PC-9 (cell line): ENCODE measurements around the gene GAL3ST2. TPM values are rescaled to one million over a fixed set of nuclear protein-coding genes. Genes with fewer than 3 reads are reported as not detected.
A peak's percentile ranks its signal among the peaks of the same experiment; 100 is the strongest.

Experiments used
- BruUV-seq: library from RNA; stranded (reverse); fragments of 400-500 nt; replicated peaks from 2 replicates; lab custom pipeline; 2021; lab: Mats Ljungman, UMichigan
- CTCF ChIA-PET: fragments of 300-600 bp; sonication (Branson Sonifier 250); formaldehyde crosslinking; loops from one replicate; lab custom pipeline; 2022; ENCODE audit warnings: antibody characterized with exemption; lab: Charles Lee
- POLR2A ChIA-PET: fragments of 300-600 bp; sonication (Branson Sonifier 250); formaldehyde crosslinking; loops from one replicate; lab custom pipeline; 2022; ENCODE audit warnings: antibody characterized with exemption; ENCODE audit not compliant: unreplicated experiment; lab: Charles Lee
- DNase-seq, 2 experiments: peaks; one replicate each; pipeline versions ENCODE4 v3.0.0 to v3.0.0-alpha.2; 2015 to 2022; ENCODE audit warnings: mixed read lengths in 1 of 2
- H2AFZ ChIP-seq: fragments of 200-600 bp; sonication (generic); 2 replicates; pipeline ENCODE4 v1.8.1; 2017; ENCODE audit warnings: antibody characterized with exemption
- H3F3A ChIP-seq: fragments of 200-600 bp; sonication (generic); 2 replicates; pipeline ENCODE4 v1.8.1; 2017; ENCODE audit warnings: antibody characterized with exemption, mild to moderate bottlenecking, low read depth; ENCODE audit not compliant: insufficient read depth
- H3K27ac ChIP-seq: fragments of 200-600 bp; sonication (generic); 2 replicates; pipeline ENCODE4 v1.6.1; 2016; ENCODE audit warnings: mixed run types
- H3K27me3 ChIP-seq: fragments of 200-600 bp; sonication (generic); 2 replicates; pipeline ENCODE4 v1.6.1; 2016; ENCODE audit warnings: low read depth, mixed run types; ENCODE audit not compliant: insufficient read depth
- H3K36me3 ChIP-seq: fragments of 200-600 bp; sonication (generic); 2 replicates; pipeline ENCODE4 v1.6.1; 2016; ENCODE audit warnings: low read depth, mixed run types
- H3K4me1 ChIP-seq: fragments of 200-600 bp; sonication (generic); replicated peaks from 2 replicates; pipeline ENCODE4 v1.6.1; 2016; ENCODE audit warnings: mixed run types; ENCODE audit not compliant: insufficient read depth
- H3K4me2 ChIP-seq: fragments of 200-600 bp; sonication (generic); 2 replicates; pipeline ENCODE4 v1.6.1; 2017; ENCODE audit warnings: mixed run types
- H3K4me3 ChIP-seq: fragments of 200-600 bp; sonication (generic); 2 replicates; pipeline ENCODE4 v1.6.1; 2016; ENCODE audit warnings: mixed run types
- H3K79me2 ChIP-seq: fragments of 200-600 bp; sonication (generic); 2 replicates; pipeline ENCODE4 v1.6.1; 2017; ENCODE audit warnings: low read depth, mixed run types
- H3K9me2 ChIP-seq: fragments of 200-600 bp; sonication (generic); 2 replicates; pipeline ENCODE4 v1.8.1; 2017; ENCODE audit warnings: mild to moderate bottlenecking; ENCODE audit not compliant: insufficient read depth
- H3K9me3 ChIP-seq: fragments of 200-600 bp; sonication (generic); 2 replicates; pipeline ENCODE4 v1.8.1; 2016; ENCODE audit warnings: low read depth; ENCODE audit not compliant: insufficient read depth
- H4K20me1 ChIP-seq: fragments of 200-600 bp; sonication (generic); 2 replicates; pipeline ENCODE4 v1.8.1; 2017; ENCODE audit not compliant: insufficient read depth
- EZH2 ChIP-seq: fragments of 200-600 bp; sonication (generic); IDR thresholded peaks from 2 replicates; pipeline ENCODE4 v1.8.0; 2017; ENCODE audit warnings: antibody characterized with exemption, low read depth
- intact Hi-C: fragments of 100-400 bp; cut with micrococcal nuclease; formaldehyde crosslinking; loops from one replicate; pipeline ENCODE4 v1.10.0; 2022; ENCODE audit not compliant: unreplicated experiment
- total RNA-seq: library from RNA; stranded (reverse); gene quantifications from 2 replicates; pipeline ENCODE4 v1.2.3, GENCODE V29; 2021
- TF ChIP-seq, protein P1 (sequence below): fragments of 200-600 bp; sonication (generic); conservative IDR thresholded peaks from 2 replicates; pipeline ENCODE4 v1.6.1; 2017; ENCODE audit warnings: mixed run types, antibody characterized with exemption, mild to moderate bottlenecking, moderate library complexity

GAL3ST2 gene
- total RNA-seq, 1 experiment from 2014 or later, result 3.9 TPM

- POLR2A ChIA-PET, result interaction anchor here (0.6 kb wide), 1 partner anchor 60 kb away, joined by 3 read pairs; no protein-coding TSS in a partner anchor
- CTCF ChIA-PET, result no interaction called here
- Histone ChIP-seq H3F3A (no peaks in the 10 kb centered on the region), H3K9me3 (no peaks in the 10 kb centered on the region), H3K4me1 (no peaks in the 10 kb centered on the region), H3K27ac (no peak overlapping the region), H3K36me3 (no peaks in the 10 kb centered on the region), H3K9me2 (no peaks in the 10 kb centered on the region), H3K4me3 (no peak overlapping the region), H3K79me2 (no peaks in the 10 kb centered on the region), H2AFZ (no peak overlapping the region), H3K4me2 (no peak overlapping the region), H4K20me1 (no peaks in the 10 kb centered on the region), H3K27me3 (peaks cover 59% of the 10 kb centered on the region)
- BruUV-seq, result no TSS peak
- peak in 1 of 2 experiments; percentile 2 for DNase-seq
- no peak for TF ChIP-seq EZH2
- TF ChIP-seq, protein P1, sequence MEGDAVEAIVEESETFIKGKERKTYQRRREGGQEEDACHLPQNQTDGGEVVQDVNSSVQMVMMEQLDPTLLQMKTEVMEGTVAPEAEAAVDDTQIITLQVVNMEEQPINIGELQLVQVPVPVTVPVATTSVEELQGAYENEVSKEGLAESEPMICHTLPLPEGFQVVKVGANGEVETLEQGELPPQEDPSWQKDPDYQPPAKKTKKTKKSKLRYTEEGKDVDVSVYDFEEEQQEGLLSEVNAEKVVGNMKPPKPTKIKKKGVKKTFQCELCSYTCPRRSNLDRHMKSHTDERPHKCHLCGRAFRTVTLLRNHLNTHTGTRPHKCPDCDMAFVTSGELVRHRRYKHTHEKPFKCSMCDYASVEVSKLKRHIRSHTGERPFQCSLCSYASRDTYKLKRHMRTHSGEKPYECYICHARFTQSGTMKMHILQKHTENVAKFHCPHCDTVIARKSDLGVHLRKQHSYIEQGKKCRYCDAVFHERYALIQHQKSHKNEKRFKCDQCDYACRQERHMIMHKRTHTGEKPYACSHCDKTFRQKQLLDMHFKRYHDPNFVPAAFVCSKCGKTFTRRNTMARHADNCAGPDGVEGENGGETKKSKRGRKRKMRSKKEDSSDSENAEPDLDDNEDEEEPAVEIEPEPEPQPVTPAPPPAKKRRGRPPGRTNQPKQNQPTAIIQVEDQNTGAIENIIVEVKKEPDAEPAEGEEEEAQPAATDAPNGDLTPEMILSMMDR, result no peak
- intact Hi-C loops, result no loop called here
Measured at GRCh38 chr2:241850544-241851324, 74.1 kb downstream of the GAL3ST2 start.

DNA sequence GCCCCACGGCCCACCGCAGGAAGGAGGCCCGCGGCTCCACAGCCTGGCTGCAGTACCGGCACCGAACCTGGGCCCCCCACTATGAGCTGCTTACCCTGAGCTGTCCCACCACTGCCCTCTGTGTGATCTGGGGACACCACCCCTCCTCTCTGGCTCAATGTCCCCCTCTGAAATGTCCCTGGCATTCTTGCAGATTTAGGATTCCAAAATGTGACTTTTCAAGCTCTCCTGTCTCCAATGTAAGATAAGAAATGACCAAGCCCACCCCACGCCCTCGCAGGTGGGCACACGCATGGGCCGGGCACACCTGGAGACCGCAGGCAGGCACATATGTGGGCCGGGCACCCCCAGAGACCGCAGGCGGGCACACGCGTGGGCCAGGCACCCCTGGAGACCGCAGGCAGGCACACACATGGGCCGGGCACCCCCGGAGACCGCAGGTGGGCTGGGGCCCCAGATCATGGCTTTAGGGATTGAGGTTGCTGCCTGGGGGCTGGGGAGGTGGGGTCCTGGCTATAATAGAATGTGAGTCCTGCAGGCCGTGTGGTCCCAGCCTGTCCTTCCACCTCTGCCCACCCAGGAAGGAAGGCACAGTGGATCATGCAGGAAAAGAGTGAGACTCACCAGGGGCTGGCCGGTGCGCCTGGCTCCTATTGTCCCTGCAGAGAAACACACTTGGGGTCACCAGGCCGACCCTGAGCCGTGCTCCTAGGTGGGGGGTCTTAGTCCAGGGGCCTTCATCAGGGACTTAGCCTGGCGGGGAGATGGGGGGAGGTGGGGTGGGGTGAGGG, 74.9 kb downstream of the GAL3ST2 start:
- no peak overlapping the region for H3K4me2 ChIP-seq
- intact Hi-C loops, result no loop called here
- POLR2A ChIA-PET, result no interaction called here
- H3K9me3 ChIP-seq, result no peaks in the 10 kb centered on the region
- H3K4me1 ChIP-seq, result no peaks in the 10 kb centered on the region
- no peaks in the 10 kb centered on the region for H3K9me2 ChIP-seq
- H3K4me3 ChIP-seq, result no peak overlapping the region
- TF ChIP-seq, protein P1, result no peak
- no peak for TF ChIP-seq EZH2
- DNase-seq, result no peak
- H2AFZ ChIP-seq, result no peak overlapping the region
- H3K27ac ChIP-seq, result no peak overlapping the region
- H4K20me1 ChIP-seq, result no peaks in the 10 kb centered on the region
- no peaks in the 10 kb centered on the region for H3F3A ChIP-seq
- no peaks in the 10 kb centered on the region for H3K79me2 ChIP-seq
- H3K27me3 ChIP-seq, result peaks cover 59% of the 10 kb centered on the region
- no TSS peak for BruUV-seq
- no peaks in the 10 kb centered on the region for H3K36me3 ChIP-seq
- CTCF ChIA-PET, result no interaction called here

GRCh38 chr2:241852116-241852980, 75.7 kb downstream of the GAL3ST2 start:
- Histone ChIP-seq H3K79me2 (no peaks in the 10 kb centered on the region), H3K4me3 (no peak overlapping the region), H3K4me1 (no peaks in the 10 kb centered on the region), H3K27ac (no peak overlapping the region), H3K9me3 (no peaks in the 10 kb centered on the region), H2AFZ (no peak overlapping the region), H3F3A (no peaks in the 10 kb centered on the region), H4K20me1 (no peaks in the 10 kb centered on the region), H3K9me2 (no peaks in the 10 kb centered on the region), H3K27me3 (peaks cover 66% of the 10 kb centered on the region), H3K36me3 (no peaks in the 10 kb centered on the region), H3K4me2 (no peak overlapping the region)
- DNase-seq, result no peak
- BruUV-seq, result no TSS peak
- CTCF ChIA-PET, result no interaction called here
- POLR2A ChIA-PET, result interaction anchor here (0.6 kb wide), 1 partner anchor 549 kb away, joined by 3 read pairs; no protein-coding TSS in a partner anchor
- TF ChIP-seq EZH2, result no peak
- TF ChIP-seq, protein P1, result no peak
- intact Hi-C loops, result no loop called here
